ENCODE data around the gene OR6T1.

The OR6T1 gene

GRCh38 chr11:123943738-123944137, at the start of gene OR6T1:
OR6T1 (minus strand) TSS chr11:123943838; CDS start chr11:123943838, 0 bp downstream.
- no peak for DNase-seq (ENCODE audit: low read depth)

- no peak for DNase-seq (ENCODE audit: low read depth)
Measured at GRCh38 chr11:123979311-123979710, 35.7 kb upstream of the OR6T1 start.

GRCh38 chr11:123977731-123978347, 34.2 kb upstream of the OR6T1 start, which contains the start of gene OR10S1:
OR10S1 (minus strand) TSS chr11:123977781; CDS start chr11:123977664, 117 bp downstream.
- no peak for DNase-seq (ENCODE audit: low read depth)

- DNase-seq (ENCODE audit: low read depth): no peak
Measured at GRCh38 chr11:123976770-123977560, 33.3 kb upstream of the OR6T1 start.

- DNase-seq (ENCODE audit: low read depth): peak; percentile 27
Measured at GRCh38 chr11:123973816-123974215, 30.2 kb upstream of the OR6T1 start.

GRCh38 chr11:123956752-123957151, 13.1 kb upstream of the OR6T1 start:
- DNase-seq (ENCODE audit: low read depth): no peak

- no peak for DNase-seq (ENCODE audit: low read depth)
Measured at GRCh38 chr11:123945132-123945531, 1.5 kb upstream of the OR6T1 start.

GRCh38 chr11:123942413-123942812, 1.2 kb downstream of the OR6T1 start:
- no peak for DNase-seq (ENCODE audit: low read depth)

- DNase-seq (ENCODE audit: low read depth): no peak
Measured at GRCh38 chr11:123939317-123939716, 4.3 kb downstream of the OR6T1 start, which contains the start of gene OR4D5. OR4D5 (plus strand) TSS chr11:123939617; CDS start chr11:123939617, 0 bp downstream.

GRCh38 chr11:123924027-123924426, 19.6 kb downstream of the OR6T1 start:
- no peak for DNase-seq (ENCODE audit: low read depth)

- DNase-seq (ENCODE audit: low read depth): no peak
Measured at GRCh38 chr11:123920943-123921342, 22.7 kb downstream of the OR6T1 start.

GRCh38 chr11:123905826-123906225, 37.8 kb downstream of the OR6T1 start:
- no peak for DNase-seq (ENCODE audit: low read depth)

GRCh38 chr11:123904932-123905331, 38.7 kb downstream of the OR6T1 start:
- DNase-seq (ENCODE audit: low read depth): no peak

- DNase-seq (ENCODE audit: low read depth): no peak
Measured at GRCh38 chr11:123903932-123904331, 39.7 kb downstream of the OR6T1 start.

- no peak for DNase-seq (ENCODE audit: low read depth)
Measured at GRCh38 chr11:123901867-123902266, 41.8 kb downstream of the OR6T1 start, which contains the start of gene OR8D4. OR8D4 (plus strand) TSS chr11:123902167; CDS start chr11:123906432, 4,265 bp downstream.

GRCh38 chr11:123899792-123900191, 43.8 kb downstream of the OR6T1 start:
- DNase-seq (ENCODE audit: low read depth): no peak

All from GM04503 (cell line).